ENCODE data around the gene MRPS9.
A peak's percentile ranks its signal among the peaks of the same experiment; 100 is the strongest.

Gene MRPS9

GRCh38 chr2:105127289-105127915 is 89.5 kb downstream of the MRPS9 start:
- DNase-seq (ENCODE audit: extremely low read depth, insufficient read length): no peak
- Histone ChIP-seq H3K4me3 (replicated peaks; ENCODE audit: low read depth, low read length) (no peak overlapping the region), H3K36me3 (ENCODE audit: control insufficient read depth, insufficient read depth, low read length) (no peaks in the 10 kb centered on the region), H3K27me3 (replicated peaks; ENCODE audit: control insufficient read depth, insufficient read depth, low read length) (no peaks in the 10 kb centered on the region)
- TF ChIP-seq CTCF (IDR thresholded peaks at IDR 0.05; ENCODE audit: insufficient read depth, low read length, poor library complexity, severe bottlenecking): no peak

GRCh38 chr2:105129722-105130232 is 91.9 kb downstream of the MRPS9 start:
- TF ChIP-seq CTCF (IDR thresholded peaks at IDR 0.05; ENCODE audit: insufficient read depth, low read length, poor library complexity, severe bottlenecking): no peak
- H3K27me3 ChIP-seq (replicated peaks; ENCODE audit: control insufficient read depth, insufficient read depth, low read length): no peaks in the 10 kb centered on the region
- peak; percentile 65 for DNase-seq (ENCODE audit: extremely low read depth, insufficient read length)
- H3K36me3 ChIP-seq (ENCODE audit: control insufficient read depth, insufficient read depth, low read length): no peaks in the 10 kb centered on the region
- no peak overlapping the region for H3K4me3 ChIP-seq (replicated peaks; ENCODE audit: low read depth, low read length)

- DNase-seq (ENCODE audit: extremely low read depth, insufficient read length): no peak
- no peak for TF ChIP-seq CTCF (IDR thresholded peaks at IDR 0.05; ENCODE audit: insufficient read depth, low read length, poor library complexity, severe bottlenecking)
- no peaks in the 10 kb centered on the region for H3K36me3 ChIP-seq (ENCODE audit: control insufficient read depth, insufficient read depth, low read length)
- H3K4me3 ChIP-seq (replicated peaks; ENCODE audit: low read depth, low read length): no peak overlapping the region
- no peaks in the 10 kb centered on the region for H3K27me3 ChIP-seq (replicated peaks; ENCODE audit: control insufficient read depth, insufficient read depth, low read length)
Observed at GRCh38 chr2:105130546-105130945, 92.7 kb downstream of the MRPS9 start.

GRCh38 chr2:105134081-105134480 is 96.2 kb downstream of the MRPS9 start:
- no peak for TF ChIP-seq CTCF (IDR thresholded peaks at IDR 0.05; ENCODE audit: insufficient read depth, low read length, poor library complexity, severe bottlenecking)
- Histone ChIP-seq H3K4me3 (replicated peaks; ENCODE audit: low read depth, low read length) (no peak overlapping the region), H3K27me3 (replicated peaks; ENCODE audit: control insufficient read depth, insufficient read depth, low read length) (no peaks in the 10 kb centered on the region; the same call in 1 of the 2 replicates), H3K36me3 (ENCODE audit: control insufficient read depth, insufficient read depth, low read length) (no peaks in the 10 kb centered on the region)
- DNase-seq (ENCODE audit: extremely low read depth, insufficient read length): no peak

GRCh38 chr2:105135436-105135835 is 97.6 kb downstream of the MRPS9 start:
- H3K4me3 ChIP-seq (replicated peaks; ENCODE audit: low read depth, low read length): no peak overlapping the region

More at GRCh38 chr2:105135436-105135835, 97.6 kb downstream of the MRPS9 start:
- no peak for TF ChIP-seq CTCF (IDR thresholded peaks at IDR 0.05; ENCODE audit: insufficient read depth, low read length, poor library complexity, severe bottlenecking)
- no peaks in the 10 kb centered on the region for H3K36me3 ChIP-seq (ENCODE audit: control insufficient read depth, insufficient read depth, low read length)
- DNase-seq (ENCODE audit: extremely low read depth, insufficient read length): no peak
- no peaks in the 10 kb centered on the region; the same call in 1 of the 2 replicates for H3K27me3 ChIP-seq (replicated peaks; ENCODE audit: control insufficient read depth, insufficient read depth, low read length)

All from GM06990 (cell line).